Measurements from ENCODE around the gene CAPN15. TPM values are rescaled to one million over a fixed set of nuclear protein-coding genes. Genes with fewer than 3 reads are reported as not detected.

The CAPN15 gene
- total RNA-seq, 6 experiments from 2014 or later = 17.3 to 34.3 (median 23.3) TPM

GRCh38 chr16:516301-516700, 11.2 kb upstream of the CAPN15 start:
- H3K27me3 ChIP-seq = no peaks in the 10 kb centered on the region
- H3K27ac ChIP-seq = no peak overlapping the region
- intact Hi-C loops (cut with DNase I) = no loop called here
- ATAC-seq = no peak
- peaks cover 3 to 58% (median 6%) of the 10 kb centered on the region in 4 donors for H3K36me3 ChIP-seq
- no peaks in the 10 kb centered on the region for H3K4me1 ChIP-seq
- WGBS (ENCODE audit: insufficient coverage, low coverage, low lambda C conversion rate, missing lambda C conversion rate) = 98% methylated on average over 7 of the region's 8 CpGs
- no peaks in the 10 kb centered on the region for H3K9me3 ChIP-seq
- DNase-seq = no peak
- H3K4me3 ChIP-seq = no peak overlapping the region
- no peak for TF ChIP-seq POLR2A (IDR thresholded peaks at IDR 0.05)
- no peak for TF ChIP-seq CTCF (IDR thresholded peaks at IDR 0.05)

GRCh38 chr16:518858-519257, 8.7 kb upstream of the CAPN15 start:
- ATAC-seq (peak in 2 of 4 donors; percentile 4 to 8), DNase-seq (no peak)
- H3K4me1 ChIP-seq = no peaks in the 10 kb centered on the region
- no peak for TF ChIP-seq CTCF (IDR thresholded peaks at IDR 0.05)
- no peak for TF ChIP-seq POLR2A (IDR thresholded peaks at IDR 0.05)
- WGBS (ENCODE audit: insufficient coverage, low coverage, low lambda C conversion rate, missing lambda C conversion rate) = no CpG with 5 or more reads among the region's 9 CpGs
- no peak overlapping the region for H3K4me3 ChIP-seq
- no peak overlapping the region for H3K27ac ChIP-seq
- peaks cover 3 to 52% (median 6%) of the 10 kb centered on the region in 4 donors for H3K36me3 ChIP-seq
- intact Hi-C loops (cut with DNase I) = no loop called here
- H3K27me3 ChIP-seq = no peaks in the 10 kb centered on the region
- H3K9me3 ChIP-seq = no peaks in the 10 kb centered on the region

- Histone ChIP-seq H3K9me3 (no peaks in the 10 kb centered on the region), H3K4me1 (no peaks in the 10 kb centered on the region), H3K27me3 (no peaks in the 10 kb centered on the region), H3K27ac (no peak overlapping the region), H3K4me3 (no peak overlapping the region), H3K36me3 (peaks cover 3 to 46% (median 6%) of the 10 kb centered on the region in 4 donors)
- DNase-seq (no peak), ATAC-seq (no peak)
- TF ChIP-seq CTCF (IDR thresholded peaks at IDR 0.05) (no peak), POLR2A (IDR thresholded peaks at IDR 0.05) (no peak)
- WGBS (ENCODE audit: insufficient coverage, low coverage, low lambda C conversion rate, missing lambda C conversion rate) = 80% methylated on average over 2 of the region's 19 CpGs
- intact Hi-C loops (cut with DNase I) = no loop called here
Measured at GRCh38 chr16:519425-519824, 8.1 kb upstream of the CAPN15 start.

GRCh38 chr16:519841-520687, 7.4 kb upstream of the CAPN15 start:
- WGBS (ENCODE audit: insufficient coverage, low coverage, low lambda C conversion rate, missing lambda C conversion rate) = 88% methylated on average over 4 of the region's 35 CpGs

More at GRCh38 chr16:519841-520687, 7.4 kb upstream of the CAPN15 start:
- ATAC-seq (no peak), DNase-seq (no peak)
- TF ChIP-seq POLR2A (IDR thresholded peaks at IDR 0.05) (no peak), CTCF (IDR thresholded peaks at IDR 0.05) (no peak)
- Histone ChIP-seq H3K4me3 (no peak overlapping the region), H3K4me1 (no peaks in the 10 kb centered on the region), H3K27me3 (no peaks in the 10 kb centered on the region), H3K27ac (no peak overlapping the region), H3K36me3 (peaks cover 3 to 41% (median 6%) of the 10 kb centered on the region in 4 donors), H3K9me3 (no peaks in the 10 kb centered on the region)
- intact Hi-C loops (cut with DNase I) = no loop called here

Data from right lobe of liver (tissue), 6 donors.